ENCODE data around the gene TPD52L2.

- no peak for TF ChIP-seq CTCF (IDR thresholded peaks at IDR 0.05)
- TF ChIP-seq POLR2A (IDR thresholded peaks at IDR 0.05): no peak
Observed at GRCh38 chr20:63835021-63835858, 29.8 kb upstream of the TPD52L2 start.

Data from testis (tissue), 2 donors.